Mucosa of descending colon (tissue), 3 donors: ENCODE measurements around the gene MAPK7. TPM values are rescaled to one million over a fixed set of nuclear protein-coding genes. Genes with fewer than 3 reads are reported as not detected.

ENCODE experiments used
- ATAC-seq: fragments of 200-7000 bp; cut with Tn5 transposase; one replicate; pipeline ENCODE4 v1.9.1; 2020; ENCODE audit warnings: mild to moderate bottlenecking, moderate library complexity
- DNase-seq, 3 donors: peaks; one replicate each; pipeline ENCODE4 v3.0.0-alpha.2; 2020
- H3K36me3 ChIP-seq: fragments of 200-600 bp; one replicate; pipeline ENCODE4 v1.8.0; 2021; ENCODE audit warnings: low read depth, mild to moderate bottlenecking
- H3K4me1 ChIP-seq: fragments of 200-600 bp; one replicate; pipeline ENCODE4 v1.8.0; 2021; ENCODE audit warnings: low read depth, mild to moderate bottlenecking
- H3K4me3 ChIP-seq: fragments of 200-600 bp; one replicate; pipeline ENCODE4 v1.8.0; 2021; ENCODE audit warnings: mild to moderate bottlenecking
- H3K9me3 ChIP-seq: fragments of 200-600 bp; one replicate; pipeline ENCODE4 v1.8.0; 2021; ENCODE audit warnings: mild to moderate bottlenecking
- intact Hi-C, 2 donors: fragments of 100-400 bp; cut with DNase I in 1 of 2; cut with micrococcal nuclease in 1 of 2; formaldehyde crosslinking; loops; one replicate each; pipeline versions ENCODE4 v1.11.0 to v1.11.1; 2022; cut with DNase I, micrococcal nuclease
- total RNA-seq, 3 donors: library from RNA; stranded (reverse); fragmentation: NEBNext Ultra II Directional in 2 of 3; extraction: Animal tissue kit (Norgen Biotek cat#: 25700) in 2 of 3; gene quantifications; one replicate each; pipeline versions ENCODE4 v1.2.1 to v1.2.4, GENCODE V29; 2021 to 2023
- TF ChIP-seq, protein P1 (sequence below): fragments of 200-600 bp; IDR thresholded peaks from one replicate; pipeline ENCODE4 v1.8.0; 2022; ENCODE audit warnings: antibody characterized with exemption, mild to moderate bottlenecking
- donor health status: DM: no; HTN: no; CAD: no; lungs with moderate emphysema.
- donor health status: DM: no; HTN: no; CAD: no.
- donor health status: DM: no; HTN: yes; CAD: no.

MAPK7 gene
- total RNA-seq, 3 donors from 2014 or later = 36.9 to 48.6 (median 47.5) TPM

DNA sequence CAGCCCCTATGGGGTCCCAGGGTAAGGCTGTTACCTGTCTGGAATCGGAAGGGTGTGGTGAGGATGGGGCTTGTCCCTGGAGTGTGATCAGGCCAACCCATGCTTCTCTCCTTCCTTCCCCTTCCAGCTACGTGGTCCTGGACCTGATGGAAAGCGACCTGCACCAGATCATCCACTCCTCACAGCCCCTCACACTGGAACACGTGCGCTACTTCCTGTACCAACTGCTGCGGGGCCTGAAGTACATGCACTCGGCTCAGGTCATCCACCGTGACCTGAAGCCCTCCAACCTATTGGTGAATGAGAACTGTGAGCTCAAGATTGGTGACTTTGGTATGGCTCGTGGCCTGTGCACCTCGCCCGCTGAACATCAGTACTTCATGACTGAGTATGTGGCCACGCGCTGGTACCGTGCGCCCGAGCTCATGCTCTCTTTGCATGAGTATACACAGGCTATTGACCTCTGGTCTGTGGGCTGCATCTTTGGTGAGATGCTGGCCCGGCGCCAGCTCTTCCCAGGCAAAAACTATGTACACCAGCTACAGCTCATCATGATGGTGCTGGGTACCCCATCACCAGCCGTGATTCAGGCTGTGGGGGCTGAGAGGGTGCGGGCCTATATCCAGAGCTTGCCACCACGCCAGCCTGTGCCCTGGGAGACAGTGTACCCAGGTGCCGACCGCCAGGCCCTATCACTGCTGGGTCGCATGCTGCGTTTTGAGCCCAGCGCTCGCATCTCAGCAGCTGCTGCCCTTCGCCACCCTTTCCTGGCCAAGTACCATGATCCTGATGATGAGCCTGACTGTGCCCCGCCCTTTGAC lies 2.4 kb downstream of the MAPK7 start:
- TF ChIP-seq, protein P1, sequence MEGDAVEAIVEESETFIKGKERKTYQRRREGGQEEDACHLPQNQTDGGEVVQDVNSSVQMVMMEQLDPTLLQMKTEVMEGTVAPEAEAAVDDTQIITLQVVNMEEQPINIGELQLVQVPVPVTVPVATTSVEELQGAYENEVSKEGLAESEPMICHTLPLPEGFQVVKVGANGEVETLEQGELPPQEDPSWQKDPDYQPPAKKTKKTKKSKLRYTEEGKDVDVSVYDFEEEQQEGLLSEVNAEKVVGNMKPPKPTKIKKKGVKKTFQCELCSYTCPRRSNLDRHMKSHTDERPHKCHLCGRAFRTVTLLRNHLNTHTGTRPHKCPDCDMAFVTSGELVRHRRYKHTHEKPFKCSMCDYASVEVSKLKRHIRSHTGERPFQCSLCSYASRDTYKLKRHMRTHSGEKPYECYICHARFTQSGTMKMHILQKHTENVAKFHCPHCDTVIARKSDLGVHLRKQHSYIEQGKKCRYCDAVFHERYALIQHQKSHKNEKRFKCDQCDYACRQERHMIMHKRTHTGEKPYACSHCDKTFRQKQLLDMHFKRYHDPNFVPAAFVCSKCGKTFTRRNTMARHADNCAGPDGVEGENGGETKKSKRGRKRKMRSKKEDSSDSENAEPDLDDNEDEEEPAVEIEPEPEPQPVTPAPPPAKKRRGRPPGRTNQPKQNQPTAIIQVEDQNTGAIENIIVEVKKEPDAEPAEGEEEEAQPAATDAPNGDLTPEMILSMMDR = no peak
- intact Hi-C loops = no loop called here
- peaks cover 3% of the 10 kb centered on the region for H3K36me3 ChIP-seq

GRCh38 chr17:19381361-19381740 lies 3.1 kb downstream of the MAPK7 start:
- H3K9me3 ChIP-seq = no peaks in the 10 kb centered on the region
- DNase-seq = no peak
- H3K36me3 ChIP-seq = peaks cover 3% of the 10 kb centered on the region
- ATAC-seq = no peak
- no peak overlapping the region for H3K4me3 ChIP-seq
- intact Hi-C loops = no loop called here
- TF ChIP-seq, protein P1 = no peak
- H3K4me1 ChIP-seq = peaks cover 32% of the 10 kb centered on the region

More for the DNA sequence above, 2.4 kb downstream of the MAPK7 start:
- no peak for ATAC-seq
- H3K9me3 ChIP-seq = no peaks in the 10 kb centered on the region
- H3K4me3 ChIP-seq = no peak overlapping the region
- no peak for DNase-seq
- peaks cover 36% of the 10 kb centered on the region for H3K4me1 ChIP-seq

DNA sequence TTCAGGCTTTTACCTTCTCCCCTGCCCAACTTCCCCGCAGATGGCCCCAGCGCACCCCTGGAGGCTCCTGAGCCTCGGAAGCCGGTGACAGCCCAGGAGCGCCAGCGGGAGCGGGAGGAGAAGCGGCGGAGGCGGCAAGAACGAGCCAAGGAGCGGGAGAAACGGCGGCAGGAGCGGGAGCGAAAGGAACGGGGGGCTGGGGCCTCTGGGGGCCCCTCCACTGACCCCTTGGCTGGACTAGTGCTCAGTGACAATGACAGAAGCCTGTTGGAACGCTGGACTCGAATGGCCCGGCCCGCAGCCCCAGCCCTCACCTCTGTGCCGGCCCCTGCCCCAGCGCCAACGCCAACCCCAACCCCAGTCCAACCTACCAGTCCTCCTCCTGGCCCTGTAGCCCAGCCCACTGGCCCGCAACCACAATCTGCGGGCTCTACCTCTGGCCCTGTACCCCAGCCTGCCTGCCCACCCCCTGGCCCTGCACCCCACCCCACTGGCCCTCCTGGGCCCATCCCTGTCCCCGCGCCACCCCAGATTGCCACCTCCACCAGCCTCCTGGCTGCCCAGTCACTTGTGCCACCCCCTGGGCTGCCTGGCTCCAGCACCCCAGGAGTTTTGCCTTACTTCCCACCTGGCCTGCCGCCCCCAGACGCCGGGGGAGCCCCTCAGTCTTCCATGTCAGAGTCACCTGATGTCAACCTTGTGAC lies 3.6 kb downstream of the MAPK7 start:
- Histone ChIP-seq H3K4me1 (peaks cover 30% of the 10 kb centered on the region), H3K9me3 (no peaks in the 10 kb centered on the region), H3K36me3 (peaks cover 3% of the 10 kb centered on the region), H3K4me3 (no peak overlapping the region)
- no peak for ATAC-seq
- intact Hi-C loops = no loop called here
- no peak for DNase-seq
- TF ChIP-seq, protein P1 = no peak

DNA sequence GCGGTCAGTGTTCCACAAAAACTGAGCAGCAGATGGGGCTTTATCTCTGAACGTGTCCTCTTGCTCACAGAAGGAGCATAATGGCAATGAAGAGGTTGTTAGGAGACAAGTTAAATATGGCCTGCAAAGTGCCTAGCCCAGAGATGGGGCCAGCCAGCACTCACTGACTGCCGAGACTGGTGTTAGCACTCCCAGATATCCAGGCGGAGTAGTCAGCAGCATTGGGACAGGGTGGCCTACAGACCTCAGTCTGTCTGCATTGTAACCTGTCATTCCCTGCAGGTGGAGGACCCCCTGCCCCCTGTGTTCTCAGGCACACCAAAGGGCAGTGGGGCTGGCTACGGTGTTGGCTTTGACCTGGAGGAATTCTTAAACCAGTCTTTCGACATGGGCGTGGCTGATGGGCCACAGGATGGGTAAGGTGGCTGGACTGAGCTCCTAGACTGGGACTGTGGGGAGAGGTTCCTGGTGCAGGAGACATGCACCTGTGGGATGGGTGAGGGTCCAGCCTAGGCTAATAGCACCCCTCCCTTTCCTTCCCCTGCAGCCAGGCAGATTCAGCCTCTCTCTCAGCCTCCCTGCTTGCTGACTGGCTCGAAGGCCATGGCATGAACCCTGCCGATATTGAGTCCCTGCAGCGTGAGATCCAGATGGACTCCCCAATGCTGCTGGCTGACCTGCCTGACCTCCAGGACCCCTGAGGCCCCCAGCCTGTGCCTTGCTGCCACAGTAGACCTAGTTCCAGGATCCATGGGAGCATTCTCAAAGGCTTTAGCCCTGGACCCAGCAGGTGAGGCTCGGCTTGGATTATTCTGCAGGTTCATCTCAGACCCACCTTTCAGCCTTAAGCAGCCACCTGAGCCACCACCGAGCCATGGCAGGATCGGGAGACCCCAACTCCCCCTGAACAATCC lies 4.5 kb downstream of the MAPK7 start:
- intact Hi-C loops = no loop called here
- DNase-seq (no peak), ATAC-seq (no peak)
- Histone ChIP-seq H3K9me3 (no peaks in the 10 kb centered on the region), H3K4me1 (peaks cover 27% of the 10 kb centered on the region), H3K36me3 (peaks cover 3% of the 10 kb centered on the region), H3K4me3 (no peak overlapping the region)
- TF ChIP-seq, protein P1 = no peak

- peaks cover 27% of the 10 kb centered on the region for H3K4me1 ChIP-seq
- no peak for ATAC-seq
Measured at GRCh38 chr17:19383681-19384470, 5.6 kb downstream of the MAPK7 start.

More at GRCh38 chr17:19383681-19384470, 5.6 kb downstream of the MAPK7 start:
- TF ChIP-seq, protein P1 = no peak
- intact Hi-C loops = no loop called here
- Histone ChIP-seq H3K9me3 (no peaks in the 10 kb centered on the region), H3K4me3 (no peak overlapping the region), H3K36me3 (no peaks in the 10 kb centered on the region)
- no peak for DNase-seq
